WI38 (cell line): ENCODE data around the gene HIPK2.

Experiments used
- H3K4me3 ChIP-seq: 2 replicates; pipeline ENCODE4 v1.5.1; 2011; ENCODE audit warnings: low read depth, mild to moderate bottlenecking, control low read depth, low read length
- TF ChIP-seq, protein P1 (sequence below): IDR thresholded peaks from 2 replicates; pipeline ENCODE4 v1.5.1; 2012; ENCODE audit warnings: low read depth, mild to moderate bottlenecking, control low read depth, low read length

Gene HIPK2

GRCh38 chr7:139542308-139543151, 235.3 kb downstream of the HIPK2 start:
- H3K4me3 ChIP-seq, result no peak overlapping the region
- TF ChIP-seq, protein P1, sequence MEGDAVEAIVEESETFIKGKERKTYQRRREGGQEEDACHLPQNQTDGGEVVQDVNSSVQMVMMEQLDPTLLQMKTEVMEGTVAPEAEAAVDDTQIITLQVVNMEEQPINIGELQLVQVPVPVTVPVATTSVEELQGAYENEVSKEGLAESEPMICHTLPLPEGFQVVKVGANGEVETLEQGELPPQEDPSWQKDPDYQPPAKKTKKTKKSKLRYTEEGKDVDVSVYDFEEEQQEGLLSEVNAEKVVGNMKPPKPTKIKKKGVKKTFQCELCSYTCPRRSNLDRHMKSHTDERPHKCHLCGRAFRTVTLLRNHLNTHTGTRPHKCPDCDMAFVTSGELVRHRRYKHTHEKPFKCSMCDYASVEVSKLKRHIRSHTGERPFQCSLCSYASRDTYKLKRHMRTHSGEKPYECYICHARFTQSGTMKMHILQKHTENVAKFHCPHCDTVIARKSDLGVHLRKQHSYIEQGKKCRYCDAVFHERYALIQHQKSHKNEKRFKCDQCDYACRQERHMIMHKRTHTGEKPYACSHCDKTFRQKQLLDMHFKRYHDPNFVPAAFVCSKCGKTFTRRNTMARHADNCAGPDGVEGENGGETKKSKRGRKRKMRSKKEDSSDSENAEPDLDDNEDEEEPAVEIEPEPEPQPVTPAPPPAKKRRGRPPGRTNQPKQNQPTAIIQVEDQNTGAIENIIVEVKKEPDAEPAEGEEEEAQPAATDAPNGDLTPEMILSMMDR, result no peak

DNA sequence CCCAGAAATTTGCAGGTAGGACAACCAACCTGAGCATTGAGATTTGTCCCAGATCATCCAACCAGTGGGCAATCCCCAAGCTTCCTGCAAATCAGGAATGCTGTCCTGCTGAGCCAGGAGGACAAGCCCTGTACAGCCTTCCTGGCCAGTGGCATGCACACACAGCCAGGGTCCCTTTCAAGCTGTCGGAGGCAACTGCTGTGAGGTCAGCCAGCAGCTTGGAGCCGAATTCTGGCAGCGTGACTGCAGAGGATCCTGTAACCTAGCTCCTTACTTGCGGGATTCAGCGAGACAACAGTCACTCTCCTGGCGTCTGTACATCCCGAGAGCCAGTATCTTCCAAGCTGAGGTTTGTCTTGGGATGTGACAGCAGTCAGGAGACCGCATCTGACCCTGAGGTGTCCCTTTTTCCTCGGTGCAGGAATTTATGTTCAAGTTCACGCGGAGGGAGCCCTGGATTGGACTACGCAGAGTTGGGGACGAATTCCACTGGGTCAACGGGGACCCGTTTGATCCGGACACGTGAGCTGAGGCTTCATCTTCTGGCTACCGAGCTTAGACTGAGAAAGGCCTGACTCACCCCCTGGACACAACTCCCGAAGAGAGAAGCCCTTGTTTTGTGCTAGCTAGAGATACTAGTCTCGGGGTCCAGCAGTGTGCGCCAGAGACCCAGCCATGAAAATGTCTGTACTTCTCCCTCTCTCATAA, 236.0 kb downstream of the HIPK2 start:
- TF ChIP-seq, protein P1, result no peak
- H3K4me3 ChIP-seq, result no peak overlapping the region

GRCh38 chr7:139540203-139540602, 237.6 kb downstream of the HIPK2 start:
- H3K4me3 ChIP-seq, result no peak overlapping the region
- TF ChIP-seq, protein P1, result no peak

GRCh38 chr7:139538881-139539635, 238.7 kb downstream of the HIPK2 start:
- no peak overlapping the region for H3K4me3 ChIP-seq
- TF ChIP-seq, protein P1, result no peak

- TF ChIP-seq, protein P1, result no peak
- H3K4me3 ChIP-seq, result no peak overlapping the region
Measured at GRCh38 chr7:139536152-139536551, 241.6 kb downstream of the HIPK2 start.

DNA sequence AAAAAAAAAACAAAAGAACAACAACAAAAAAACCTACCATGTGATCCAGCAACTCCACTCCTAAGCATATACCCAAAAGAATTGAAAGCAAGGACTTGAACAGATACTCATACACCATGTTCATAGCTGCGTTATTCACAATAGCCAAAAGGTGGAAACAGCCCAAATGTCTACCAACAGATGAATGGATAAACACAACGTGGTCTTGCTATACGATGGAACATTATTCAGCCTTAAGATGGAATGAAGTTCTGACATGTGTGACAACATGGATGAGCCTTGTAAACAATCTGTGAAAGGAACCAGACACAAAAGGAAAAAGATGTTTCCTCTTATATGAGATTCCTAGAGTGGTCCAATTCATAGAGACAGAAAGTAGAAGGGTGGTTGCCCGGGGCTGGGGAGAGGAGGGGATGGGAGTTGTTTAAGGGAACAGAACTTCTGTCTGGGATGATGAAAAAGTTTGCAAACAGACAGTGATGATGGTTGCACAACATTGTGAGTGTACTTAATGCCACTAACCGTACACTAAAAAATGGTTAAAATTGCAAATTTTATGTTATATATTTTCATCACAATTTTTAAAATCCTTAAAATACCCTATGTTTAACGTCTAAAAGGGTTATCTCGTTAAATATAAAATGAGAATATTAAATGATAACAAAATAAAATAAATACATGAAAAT, 242.7 kb downstream of the HIPK2 start:
- no peak overlapping the region for H3K4me3 ChIP-seq
- TF ChIP-seq, protein P1, result no peak
